Measurements from ENCODE around the gene RXFP4.
"Not testable (repeated sequence)": the region's sequence is repeated elsewhere in the genome, so short reads cannot be mapped to it uniquely, and the experiment has no call there.

RXFP4 gene

GRCh38 chr1:155940993-155941844 is at the start of gene RXFP4:
RXFP4 (plus strand) TSS chr1:155941638; CDS start chr1:155941710, 72 bp downstream.
- no peak for DNase-seq (ENCODE audit: low spot score)

- DNase-seq (ENCODE audit: low spot score), result peak; percentile 75
These were observed 48.6 kb upstream of the RXFP4 start for GRCh38 chr1:155892796-155893195.

- peak; percentile 93 for DNase-seq (ENCODE audit: low spot score)
These were observed 47.9 kb upstream of the RXFP4 start for GRCh38 chr1:155893389-155894142.

GRCh38 chr1:155895617-155896016 is 45.8 kb upstream of the RXFP4 start:
- DNase-seq (ENCODE audit: low spot score), result not testable (repeated sequence)

GRCh38 chr1:155896476-155896875 is 45.0 kb upstream of the RXFP4 start:
- DNase-seq (ENCODE audit: low spot score), result not testable (repeated sequence)

GRCh38 chr1:155897746-155898145 is 43.7 kb upstream of the RXFP4 start:
- no peak for DNase-seq (ENCODE audit: low spot score)

- DNase-seq (ENCODE audit: low spot score), result no peak
These were observed 42.5 kb upstream of the RXFP4 start for GRCh38 chr1:155898888-155899287.

GRCh38 chr1:155899683-155900082 is 41.8 kb upstream of the RXFP4 start:
- no peak for DNase-seq (ENCODE audit: low spot score)

GRCh38 chr1:155900161-155900560 is 41.3 kb upstream of the RXFP4 start:
- DNase-seq (ENCODE audit: low spot score), result no peak

- no peak for DNase-seq (ENCODE audit: low spot score)
These were observed 37.2 kb upstream of the RXFP4 start for GRCh38 chr1:155904261-155904660.

GRCh38 chr1:155909894-155910293 is 31.5 kb upstream of the RXFP4 start:
- DNase-seq (ENCODE audit: low spot score), result peak; percentile 48

GRCh38 chr1:155910621-155911121 is 30.8 kb upstream of the RXFP4 start:
- peak; percentile 39 for DNase-seq (ENCODE audit: low spot score)

GRCh38 chr1:155911156-155912055 is 30.0 kb upstream of the RXFP4 start, which contains the start of gene RIT1:
RIT1 (minus strand) TSS chr1:155911349; CDS start chr1:155910761, 588 bp downstream.
- DNase-seq (ENCODE audit: low spot score), result peak; percentile 74

- no peak for DNase-seq (ENCODE audit: low spot score)
These were observed 29.3 kb upstream of the RXFP4 start for GRCh38 chr1:155912056-155912536.

- DNase-seq (ENCODE audit: low spot score), result no peak
These were observed 27.3 kb upstream of the RXFP4 start for GRCh38 chr1:155913969-155914757.

GRCh38 chr1:155918660-155919059 is 22.8 kb upstream of the RXFP4 start:
- DNase-seq (ENCODE audit: low spot score), result no peak

- DNase-seq (ENCODE audit: low spot score), result no peak
These were observed 21.6 kb upstream of the RXFP4 start for GRCh38 chr1:155919801-155920200.

- no peak for DNase-seq (ENCODE audit: low spot score)
These were observed 20.7 kb upstream of the RXFP4 start for GRCh38 chr1:155920717-155921116.

- DNase-seq (ENCODE audit: low spot score), result no peak
These were observed 15.9 kb upstream of the RXFP4 start for GRCh38 chr1:155925506-155925905.

GRCh38 chr1:155929057-155929456 is 12.4 kb upstream of the RXFP4 start:
- no peak for DNase-seq (ENCODE audit: low spot score)

GRCh38 chr1:155930725-155931124 is 10.7 kb upstream of the RXFP4 start:
- DNase-seq (ENCODE audit: low spot score), result not testable (repeated sequence)

Data from kidney capillary endothelial cell (primary cell).